ENCODE data around the gene NKAIN2. TPM values are rescaled to one million over a fixed set of nuclear protein-coding genes. Genes with fewer than 3 reads are reported as not detected.
A peak's percentile ranks its signal among the peaks of the same experiment; 100 is the strongest.

The NKAIN2 gene
- total RNA-seq, 2 donors from 2014 or later, result 0.29 TPM; not detected in 1

- H3K4me3 ChIP-seq (ENCODE audit: low read length), result no peak overlapping the region
- TF ChIP-seq, protein P1, sequence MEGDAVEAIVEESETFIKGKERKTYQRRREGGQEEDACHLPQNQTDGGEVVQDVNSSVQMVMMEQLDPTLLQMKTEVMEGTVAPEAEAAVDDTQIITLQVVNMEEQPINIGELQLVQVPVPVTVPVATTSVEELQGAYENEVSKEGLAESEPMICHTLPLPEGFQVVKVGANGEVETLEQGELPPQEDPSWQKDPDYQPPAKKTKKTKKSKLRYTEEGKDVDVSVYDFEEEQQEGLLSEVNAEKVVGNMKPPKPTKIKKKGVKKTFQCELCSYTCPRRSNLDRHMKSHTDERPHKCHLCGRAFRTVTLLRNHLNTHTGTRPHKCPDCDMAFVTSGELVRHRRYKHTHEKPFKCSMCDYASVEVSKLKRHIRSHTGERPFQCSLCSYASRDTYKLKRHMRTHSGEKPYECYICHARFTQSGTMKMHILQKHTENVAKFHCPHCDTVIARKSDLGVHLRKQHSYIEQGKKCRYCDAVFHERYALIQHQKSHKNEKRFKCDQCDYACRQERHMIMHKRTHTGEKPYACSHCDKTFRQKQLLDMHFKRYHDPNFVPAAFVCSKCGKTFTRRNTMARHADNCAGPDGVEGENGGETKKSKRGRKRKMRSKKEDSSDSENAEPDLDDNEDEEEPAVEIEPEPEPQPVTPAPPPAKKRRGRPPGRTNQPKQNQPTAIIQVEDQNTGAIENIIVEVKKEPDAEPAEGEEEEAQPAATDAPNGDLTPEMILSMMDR (conservative IDR thresholded peaks at IDR 0.05), result no peak
- DNase-seq, result peak; percentile 45
- Mint-ChIP-seq H3K27me3 (ENCODE audit: insufficient read depth) (no peaks in the 10 kb centered on the region), H3K36me3 (ENCODE audit: low read depth) (no peaks in the 10 kb centered on the region), H3K4me3 (no peak overlapping the region), H3K9me3 (peaks cover 1% of the 10 kb centered on the region), H3K27ac (no peak overlapping the region), H3K4me1 (peaks cover 10% of the 10 kb centered on the region)
- H3K9ac ChIP-seq (ENCODE audit: extremely low read depth, low read length, poor library complexity, severe bottlenecking), result no peak overlapping the region
- H3K27ac ChIP-seq (ENCODE audit: low read depth, low read length), result peak overlapping the region; percentile 93
- no peaks in the 10 kb centered on the region for H3K9me3 ChIP-seq (ENCODE audit: control insufficient read depth, low read length)
- H3K4me1 ChIP-seq (ENCODE audit: control insufficient read depth, insufficient read depth, low read length), result no peaks in the 10 kb centered on the region
- no peaks in the 10 kb centered on the region for H3K27me3 ChIP-seq (ENCODE audit: control insufficient read depth, insufficient read depth, low read length, poor library complexity, severe bottlenecking)
- no peaks in the 10 kb centered on the region for H3K36me3 ChIP-seq (ENCODE audit: control insufficient read depth, insufficient read depth, low read length)
- 58 to 61% methylated on average over 2 to 5 of the region's 5 CpGs for WGBS, 2 experiments (ENCODE audit: insufficient coverage in 1 of 2, insufficient read length in 1 of 2)
Observed at GRCh38 chr6:124661097-124661661, 857.5 kb downstream of the NKAIN2 start.

GRCh38 chr6:124668028-124668427 lies 864.4 kb downstream of the NKAIN2 start:
- Histone ChIP-seq H3K9ac (ENCODE audit: extremely low read depth, low read length, poor library complexity, severe bottlenecking) (no peak overlapping the region), H3K9me3 (ENCODE audit: control insufficient read depth, low read length) (no peaks in the 10 kb centered on the region), H3K36me3 (ENCODE audit: control insufficient read depth, insufficient read depth, low read length) (no peaks in the 10 kb centered on the region), H3K4me3 (ENCODE audit: low read length) (no peak overlapping the region), H3K4me1 (ENCODE audit: control insufficient read depth, insufficient read depth, low read length) (no peaks in the 10 kb centered on the region), H3K27me3 (ENCODE audit: control insufficient read depth, insufficient read depth, low read length, poor library complexity, severe bottlenecking) (no peaks in the 10 kb centered on the region), H3K27ac (ENCODE audit: low read depth, low read length) (no peak overlapping the region)
- Mint-ChIP-seq H3K36me3 (ENCODE audit: low read depth) (no peaks in the 10 kb centered on the region), H3K9me3 (no peaks in the 10 kb centered on the region), H3K27me3 (ENCODE audit: insufficient read depth) (no peaks in the 10 kb centered on the region), H3K4me3 (no peak overlapping the region), H3K27ac (no peak overlapping the region), H3K4me1 (no peaks in the 10 kb centered on the region)
- TF ChIP-seq, protein P1 (conservative IDR thresholded peaks at IDR 0.05), result no peak
- 95 to 100% methylated on average over 1 to 4 of the region's 5 CpGs for WGBS, 2 experiments (ENCODE audit: insufficient coverage in 1 of 2, insufficient read length in 1 of 2)
- no peak for DNase-seq

- TF ChIP-seq, protein P1 (conservative IDR thresholded peaks at IDR 0.05), result no peak
- Mint-ChIP-seq H3K36me3 (ENCODE audit: low read depth) (no peaks in the 10 kb centered on the region), H3K27me3 (ENCODE audit: insufficient read depth) (no peaks in the 10 kb centered on the region), H3K27ac (no peak overlapping the region), H3K4me1 (no peaks in the 10 kb centered on the region), H3K4me3 (no peak overlapping the region), H3K9me3 (peaks cover 11% of the 10 kb centered on the region)
- no peak overlapping the region for H3K4me3 ChIP-seq (ENCODE audit: low read length)
- no peaks in the 10 kb centered on the region for H3K4me1 ChIP-seq (ENCODE audit: control insufficient read depth, insufficient read depth, low read length)
- WGBS, 2 experiments (ENCODE audit: insufficient coverage in 1 of 2, insufficient read length in 1 of 2), result 81 to 91% methylated on average over 2 to 4 of the region's 4 CpGs
- H3K9ac ChIP-seq (ENCODE audit: extremely low read depth, low read length, poor library complexity, severe bottlenecking), result no peak overlapping the region
- no peak for DNase-seq
- H3K9me3 ChIP-seq (ENCODE audit: control insufficient read depth, low read length), result peaks cover 8% of the 10 kb centered on the region
- no peaks in the 10 kb centered on the region for H3K36me3 ChIP-seq (ENCODE audit: control insufficient read depth, insufficient read depth, low read length)
- H3K27ac ChIP-seq (ENCODE audit: low read depth, low read length), result no peak overlapping the region
- H3K27me3 ChIP-seq (ENCODE audit: control insufficient read depth, insufficient read depth, low read length, poor library complexity, severe bottlenecking), result no peaks in the 10 kb centered on the region
Observed at GRCh38 chr6:124669713-124670480, 866.2 kb downstream of the NKAIN2 start.
